HG03558 (cell line): Measurements from ENCODE around the gene ACER3.
"Not testable (repeated sequence)": the region's sequence is repeated elsewhere in the genome, so short reads cannot be mapped to it uniquely, and the experiment has no call there.

Experiments used
- ATAC-seq: cut with Tn5 transposase; IDR thresholded peaks from one replicate; pipeline ENCODE4 v1.9.1; 2021; ENCODE audit warnings: moderate number of reproducible peaks; ENCODE audit not compliant: unreplicated experiment; ENCODE audit errors: extremely low read depth

Gene ACER3

GRCh38 chr11:76862794-76863193 lies 2.1 kb downstream of the ACER3 start:
- not testable (repeated sequence) for ATAC-seq

GRCh38 chr11:76863196-76863777 lies 2.6 kb downstream of the ACER3 start:
- no peak for ATAC-seq

- no peak for ATAC-seq
Measured at GRCh38 chr11:76872959-76873827, 12.5 kb downstream of the ACER3 start.

- no peak for ATAC-seq
Measured at GRCh38 chr11:76878014-76878413, 17.3 kb downstream of the ACER3 start.

GRCh38 chr11:76880314-76880713 lies 19.6 kb downstream of the ACER3 start:
- no peak for ATAC-seq

GRCh38 chr11:76880956-76881355 lies 20.2 kb downstream of the ACER3 start:
- no peak for ATAC-seq

GRCh38 chr11:76885390-76886097 lies 24.8 kb downstream of the ACER3 start:
- ATAC-seq = no peak

- ATAC-seq = no peak
Measured at GRCh38 chr11:76888989-76889388, 28.3 kb downstream of the ACER3 start.

- ATAC-seq = no peak
Measured at GRCh38 chr11:76889411-76889975, 28.8 kb downstream of the ACER3 start.

- no peak for ATAC-seq
Measured at GRCh38 chr11:76890329-76890728, 29.6 kb downstream of the ACER3 start.

GRCh38 chr11:76891285-76891684 lies 30.6 kb downstream of the ACER3 start:
- ATAC-seq = no peak

GRCh38 chr11:76891793-76892192 lies 31.1 kb downstream of the ACER3 start:
- ATAC-seq = no peak

- ATAC-seq = no peak
Measured at GRCh38 chr11:76892306-76892705, 31.6 kb downstream of the ACER3 start.

- ATAC-seq = no peak
Measured at GRCh38 chr11:76897233-76897632, 36.5 kb downstream of the ACER3 start.

GRCh38 chr11:76901144-76901543 lies 40.4 kb downstream of the ACER3 start:
- no peak for ATAC-seq

- not testable (repeated sequence) for ATAC-seq
Measured at GRCh38 chr11:76901622-76902021, 40.9 kb downstream of the ACER3 start.

GRCh38 chr11:76902121-76903014 lies 41.6 kb downstream of the ACER3 start:
- ATAC-seq = no peak

GRCh38 chr11:76903325-76903724 lies 42.6 kb downstream of the ACER3 start:
- ATAC-seq = no peak

- ATAC-seq = no peak
Measured at GRCh38 chr11:76910620-76911414, 50.1 kb downstream of the ACER3 start.
